HG02870 (cell line): Measurements from ENCODE around the gene LRP5.

ENCODE experiments used
- ATAC-seq: cut with Tn5 transposase; IDR thresholded peaks from one replicate; pipeline ENCODE4 v1.9.1; 2021; ENCODE audit warnings: mild to moderate bottlenecking, moderate library complexity; ENCODE audit not compliant: unreplicated experiment

LRP5 gene

DNA sequence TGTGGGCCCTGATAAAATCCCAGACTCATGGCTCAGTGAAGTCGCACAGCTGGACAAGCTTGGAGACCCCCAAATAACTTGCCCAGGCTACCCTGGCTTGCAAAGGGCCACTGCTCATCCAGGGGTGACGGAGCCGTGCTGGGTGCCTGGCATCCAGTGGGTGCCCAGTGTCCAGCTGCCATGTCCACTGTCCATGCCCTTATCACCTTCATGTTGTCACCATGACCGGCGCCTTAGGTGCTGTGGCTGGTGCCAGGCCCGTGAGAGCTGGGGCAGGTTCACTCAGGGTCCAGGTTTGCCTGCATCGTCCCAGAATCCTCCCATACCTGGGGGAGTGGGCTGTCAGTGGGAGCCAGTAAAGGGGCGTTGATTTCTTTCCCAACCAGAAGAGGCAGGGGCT lies 57.4 kb downstream of the LRP5 start:
- ATAC-seq = no peak

DNA sequence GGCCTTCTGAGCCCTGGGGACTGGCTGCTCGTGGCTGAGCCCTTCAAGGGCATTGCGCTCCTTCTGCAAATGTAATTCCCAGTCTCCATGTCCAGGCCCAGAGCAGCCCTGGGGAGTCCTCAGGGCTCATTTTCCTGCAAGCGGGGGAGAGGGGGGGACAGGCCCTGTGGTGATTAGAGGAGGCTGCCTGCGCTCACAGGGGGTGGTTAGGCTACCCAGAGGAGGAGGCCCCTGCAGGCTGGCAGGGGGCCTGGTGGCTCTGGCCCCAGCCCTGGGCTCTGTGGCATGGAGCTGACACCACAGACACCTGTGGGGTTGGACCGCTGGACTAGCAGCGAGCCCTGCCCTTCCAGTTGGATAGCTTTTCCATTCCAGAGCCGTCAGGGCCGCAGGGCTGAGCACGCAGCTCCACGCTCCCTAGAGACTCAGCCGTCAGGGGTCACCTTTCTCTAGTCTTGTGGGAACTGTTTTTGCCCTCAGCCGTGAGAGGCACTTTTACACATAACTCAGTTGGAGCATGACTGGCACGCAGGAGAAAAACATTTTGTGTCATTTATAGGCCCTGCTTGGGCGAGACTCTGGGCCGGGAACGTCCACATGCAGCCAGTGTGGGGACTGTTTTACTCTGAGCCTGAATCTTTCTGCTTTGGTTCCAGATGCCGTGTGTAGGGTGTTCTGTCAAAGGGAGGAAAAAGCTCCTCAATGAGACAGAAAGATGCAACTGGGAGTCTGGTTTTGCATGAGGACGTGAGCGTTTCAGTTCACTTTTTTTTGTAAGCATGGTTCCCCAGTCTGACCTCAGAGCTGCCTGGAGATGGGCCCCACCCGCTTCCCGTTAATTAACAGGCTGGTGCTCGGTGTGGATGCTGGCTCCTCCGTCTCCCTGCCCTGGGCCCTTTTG lies 58.1 kb downstream of the LRP5 start:
- peak; percentile 79 for ATAC-seq

DNA sequence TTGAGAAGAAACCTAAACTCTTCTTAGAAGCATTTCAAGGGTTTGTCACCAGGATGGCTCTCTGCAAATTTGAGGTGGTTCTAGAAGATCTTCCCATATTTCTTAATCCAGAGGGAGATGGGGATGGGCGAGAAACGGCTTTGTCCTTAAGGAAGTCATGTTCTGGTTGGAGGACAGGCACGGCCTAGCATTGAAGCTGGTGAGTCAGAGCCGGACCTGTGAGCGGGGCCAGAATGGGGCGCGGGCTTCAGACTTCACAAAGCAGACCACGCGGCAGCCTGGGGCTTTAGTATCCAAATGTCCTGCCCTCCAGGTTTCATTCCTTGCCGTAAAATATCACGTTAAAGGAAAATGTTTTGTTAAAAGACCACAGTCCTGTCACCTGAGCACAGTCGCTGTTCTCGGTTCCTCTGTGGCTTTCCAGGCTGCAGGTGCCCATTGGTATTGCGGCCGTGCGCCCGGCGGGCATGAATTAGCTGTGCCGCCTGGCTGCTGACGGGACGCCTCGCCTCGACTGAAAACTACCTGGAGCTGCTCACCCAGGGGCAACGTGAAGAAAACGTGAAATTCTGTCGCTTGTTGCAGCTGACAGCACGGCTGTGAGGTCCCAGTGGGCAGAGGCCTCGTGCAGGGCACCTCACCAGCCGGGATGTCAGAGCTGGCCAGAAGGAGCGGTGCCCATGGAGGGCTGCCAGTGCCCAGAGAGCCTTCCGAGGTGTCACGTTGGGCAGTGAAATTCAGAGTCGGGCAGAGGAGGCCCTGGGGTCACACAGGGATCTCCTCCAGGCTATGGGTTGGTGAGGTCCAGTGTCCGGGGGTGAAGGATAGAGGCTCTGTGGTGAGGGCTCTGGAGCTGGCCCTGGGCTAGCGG lies 59.0 kb downstream of the LRP5 start:
- no peak for ATAC-seq

DNA sequence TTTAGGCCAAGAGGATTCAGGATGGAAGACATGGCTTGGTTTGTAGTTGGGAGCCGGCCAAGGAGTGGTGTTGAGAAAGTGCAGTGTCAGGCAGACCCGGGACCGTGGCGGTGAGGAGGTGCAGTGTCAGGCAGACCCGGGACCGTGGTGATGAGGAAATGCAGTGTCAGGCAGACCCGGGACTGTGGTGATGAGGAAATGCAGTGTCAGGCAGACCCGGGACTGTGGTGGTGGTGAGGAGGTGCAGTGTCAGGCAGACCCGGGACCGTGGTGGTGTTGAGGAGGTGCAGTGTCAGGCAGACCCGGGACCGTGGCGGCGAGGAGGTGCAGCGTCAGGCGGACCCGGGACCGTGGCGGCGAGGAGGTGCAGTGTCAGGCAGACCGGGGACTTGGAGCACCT lies 59.7 kb downstream of the LRP5 start:
- no peak for ATAC-seq

DNA sequence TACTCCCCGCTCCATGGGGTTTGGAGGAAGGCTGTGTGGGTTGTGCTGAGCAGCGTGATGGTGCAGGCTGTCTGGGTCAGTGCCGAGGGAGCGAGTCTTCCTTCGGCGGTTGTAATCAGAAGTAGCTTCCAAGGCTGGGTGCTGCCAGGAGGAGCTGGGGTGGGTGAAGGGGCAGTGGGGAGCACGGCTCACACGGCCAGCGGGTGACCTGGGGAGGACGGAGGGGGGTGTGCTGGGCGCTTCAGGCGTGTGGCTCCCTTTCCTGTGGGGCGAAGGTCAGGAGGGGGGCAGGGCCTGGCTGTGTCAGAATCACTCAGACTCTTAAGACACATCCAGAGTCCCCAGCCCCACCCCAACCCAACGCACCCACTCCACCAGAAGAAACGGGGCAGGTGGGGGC lies 60.2 kb downstream of the LRP5 start:
- no peak for ATAC-seq

DNA sequence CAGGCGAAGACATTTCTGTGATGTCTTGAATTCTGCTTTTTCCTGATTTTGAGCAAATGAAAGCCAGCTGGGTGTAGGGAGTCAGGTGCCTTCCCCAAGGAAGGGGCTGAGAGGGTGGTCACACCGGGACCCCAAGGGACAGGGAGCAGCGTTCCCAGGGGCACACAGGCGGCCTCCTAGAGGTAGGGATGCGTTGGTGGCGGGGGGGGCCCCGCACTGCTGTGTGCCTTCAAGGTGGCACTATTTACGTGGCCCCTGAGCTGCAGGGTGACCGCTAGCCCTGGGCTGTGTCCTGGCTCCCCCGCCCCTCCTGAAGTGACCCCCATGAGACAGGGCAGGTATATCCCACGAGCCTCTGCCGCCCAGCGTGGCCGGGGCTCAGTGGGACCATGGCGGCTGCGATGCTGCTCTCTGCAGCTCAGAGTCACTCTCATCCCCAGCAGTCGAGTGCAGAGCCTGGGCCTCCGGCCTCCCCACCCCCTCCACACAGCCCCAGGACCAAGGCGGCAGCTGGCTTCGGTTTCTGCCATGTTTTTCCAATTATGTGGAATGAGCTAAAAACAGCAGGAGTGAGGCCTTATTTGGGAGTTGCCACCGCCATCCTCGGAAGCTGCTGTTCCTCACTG lies 60.9 kb downstream of the LRP5 start:
- no peak for ATAC-seq

DNA sequence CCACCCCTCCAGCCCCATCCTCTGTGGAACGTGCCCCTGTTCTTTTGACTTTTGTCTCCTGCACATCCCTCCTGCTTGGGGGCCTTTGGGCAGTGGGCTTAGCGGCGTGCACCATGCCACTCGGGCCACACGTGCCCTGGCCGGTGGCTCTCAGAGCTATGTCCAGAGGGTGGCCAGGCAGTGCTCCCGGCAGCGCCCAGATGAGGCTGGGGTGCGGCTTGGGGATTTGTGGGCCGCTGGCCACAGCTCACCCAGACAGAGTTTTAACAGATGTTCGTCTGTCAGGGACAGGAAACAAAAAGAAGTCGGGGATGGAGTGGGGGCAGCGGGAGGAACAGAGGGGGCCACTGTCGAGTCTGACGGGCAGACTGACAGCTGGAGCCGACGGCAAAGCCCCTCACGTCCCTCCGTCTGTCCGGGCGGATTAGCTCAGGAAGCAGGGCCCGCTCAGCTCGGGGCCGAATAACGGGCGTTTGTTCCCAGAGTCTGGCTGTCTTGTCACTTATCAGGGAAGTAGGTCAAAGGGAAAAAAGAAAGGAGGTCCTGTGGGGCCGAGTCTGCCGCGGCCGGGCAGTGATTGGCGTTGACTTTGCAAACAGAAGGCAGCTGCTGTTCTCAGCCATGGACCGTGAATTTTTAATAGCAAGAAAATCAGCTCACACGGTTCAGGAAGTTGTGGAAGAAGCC lies 61.6 kb downstream of the LRP5 start:
- ATAC-seq = no peak

DNA sequence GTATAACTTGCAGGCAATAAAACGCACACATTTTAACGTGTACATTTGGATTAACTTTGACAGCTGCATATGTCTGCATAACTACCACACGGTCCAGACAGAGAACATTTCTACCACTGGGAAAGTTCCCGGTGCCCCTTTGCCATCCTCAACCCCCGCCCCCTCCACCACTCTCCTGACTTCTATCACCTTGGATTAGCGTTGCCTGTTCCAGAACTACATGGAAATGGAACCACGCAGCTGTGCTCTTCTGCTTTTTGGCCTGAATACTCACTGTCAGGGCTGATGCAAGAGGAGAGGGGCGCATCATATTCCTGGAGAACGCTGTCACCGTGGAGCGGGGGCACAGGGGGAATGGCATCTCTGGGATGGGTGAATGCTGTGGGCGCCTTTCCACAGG lies 62.1 kb downstream of the LRP5 start:
- ATAC-seq = no peak

DNA sequence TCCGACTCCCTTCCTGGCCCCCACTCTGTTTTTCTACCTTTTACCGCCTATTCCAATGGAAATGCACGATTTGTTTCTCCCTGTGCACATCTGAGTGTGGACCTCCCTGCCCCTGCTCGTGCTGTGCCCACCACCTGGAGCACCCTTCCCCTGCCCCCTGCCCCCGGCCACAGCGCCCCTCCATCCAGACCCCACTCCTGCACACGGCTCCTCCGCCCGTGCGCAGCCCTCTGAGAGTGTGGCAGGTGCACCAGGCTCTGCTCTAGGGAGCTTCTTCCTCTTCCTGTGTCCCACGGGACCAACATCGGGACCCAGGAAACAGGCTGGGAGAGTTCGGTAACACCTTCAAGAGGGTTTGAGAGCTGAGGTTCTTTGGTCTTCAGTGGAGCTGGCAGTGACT lies 62.9 kb downstream of the LRP5 start:
- no peak for ATAC-seq

DNA sequence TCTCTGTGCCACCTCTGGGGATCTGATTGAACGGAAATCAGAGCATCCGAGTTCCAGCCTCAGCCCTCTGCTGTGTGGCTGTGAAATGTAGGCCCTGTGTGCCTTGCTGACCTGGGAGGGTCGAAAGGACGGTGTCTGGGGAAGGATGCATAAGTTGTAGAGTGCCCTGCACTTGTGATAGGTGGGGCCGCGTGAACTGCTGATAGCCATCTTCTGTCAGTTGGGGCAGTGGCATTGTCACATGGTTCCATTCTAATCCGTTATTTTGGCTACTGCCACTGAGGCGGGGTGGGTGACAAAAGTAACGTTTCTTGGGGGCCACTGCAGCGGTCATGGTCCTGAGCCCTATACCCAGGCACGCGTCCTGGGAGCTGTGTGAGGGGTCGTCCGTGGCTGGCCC lies 63.4 kb downstream of the LRP5 start:
- no peak for ATAC-seq

DNA sequence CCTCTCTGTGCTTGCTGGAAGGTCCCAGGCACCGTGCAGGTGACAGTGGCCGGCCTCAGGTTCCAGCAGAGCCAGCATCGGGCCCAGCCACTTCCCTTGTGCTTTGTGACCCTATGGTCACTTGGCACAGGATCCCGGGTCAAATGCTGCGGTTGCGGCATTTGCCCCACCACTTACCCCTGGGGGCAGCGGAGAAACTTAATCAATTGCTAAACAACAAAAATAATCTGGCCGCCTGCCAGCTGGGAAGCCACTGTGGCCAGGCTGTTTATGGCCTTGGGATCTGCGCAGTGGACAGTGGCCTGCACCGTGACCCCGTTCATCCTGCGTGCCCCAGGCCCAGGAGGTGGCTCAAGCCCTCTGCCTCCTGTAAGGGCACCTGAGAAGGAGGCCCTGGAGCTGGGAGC lies 65.0 kb downstream of the LRP5 start:
- no peak for ATAC-seq

DNA sequence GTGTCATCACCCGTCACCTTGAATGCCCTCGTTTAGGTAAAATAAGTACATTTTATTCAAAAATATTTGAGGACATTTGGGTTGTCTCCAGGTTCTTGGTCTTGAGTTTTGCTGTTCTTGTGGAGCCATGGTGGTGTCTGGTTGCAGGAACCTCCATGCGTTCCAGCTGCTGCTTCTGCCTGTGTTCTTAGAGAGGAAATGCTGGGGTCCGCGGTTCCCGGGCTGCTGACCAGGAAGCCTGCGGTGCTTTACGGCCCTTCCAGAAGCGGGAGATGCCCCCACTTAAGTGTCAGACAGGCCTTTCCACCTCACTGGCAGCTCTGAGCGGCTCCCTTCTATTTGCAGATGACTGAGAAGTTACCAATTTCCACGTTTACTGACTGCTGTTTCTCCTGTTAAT lies 66.8 kb downstream of the LRP5 start:
- ATAC-seq = no peak

DNA sequence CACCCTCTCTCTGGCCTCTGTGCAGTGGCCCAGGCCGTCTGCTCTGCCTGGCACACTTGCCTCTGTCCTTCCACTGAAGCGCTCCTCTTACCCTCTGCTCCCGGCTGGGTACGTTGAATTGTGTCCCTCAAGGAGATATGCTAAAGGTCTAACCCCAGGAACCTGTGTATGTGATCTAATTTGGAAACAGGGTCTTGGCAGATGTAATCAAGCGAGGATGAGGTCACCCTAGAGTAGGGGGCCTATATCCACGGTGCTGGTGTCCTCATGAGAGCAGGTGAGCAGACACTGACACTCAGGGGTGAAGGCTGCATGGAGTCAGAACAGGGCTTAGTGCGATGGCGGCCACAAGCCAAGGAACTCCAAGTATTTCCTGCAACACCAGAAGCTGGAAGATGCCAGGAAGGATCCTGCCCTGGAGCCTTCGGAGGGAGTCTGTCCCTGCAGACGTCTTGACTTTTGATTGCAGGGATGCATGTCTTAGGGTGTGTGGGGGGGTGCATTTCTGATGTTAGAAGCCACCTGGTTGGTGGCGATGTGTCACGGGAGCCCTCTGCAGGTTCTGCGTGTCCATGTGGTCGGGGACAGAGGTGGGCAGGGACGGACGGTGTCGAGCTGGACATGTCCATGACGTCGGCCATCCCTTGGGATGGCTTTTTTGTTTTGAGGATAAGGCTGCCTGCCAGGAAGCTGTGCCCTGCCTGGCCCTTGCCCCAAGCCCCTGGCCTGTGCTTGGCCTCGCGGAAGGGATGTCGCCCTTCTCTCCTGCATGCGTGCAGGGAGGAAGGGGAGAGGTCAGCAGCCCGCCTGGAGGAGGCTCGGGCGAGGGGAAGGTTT lies 68.6 kb downstream of the LRP5 start:
- no peak for ATAC-seq

DNA sequence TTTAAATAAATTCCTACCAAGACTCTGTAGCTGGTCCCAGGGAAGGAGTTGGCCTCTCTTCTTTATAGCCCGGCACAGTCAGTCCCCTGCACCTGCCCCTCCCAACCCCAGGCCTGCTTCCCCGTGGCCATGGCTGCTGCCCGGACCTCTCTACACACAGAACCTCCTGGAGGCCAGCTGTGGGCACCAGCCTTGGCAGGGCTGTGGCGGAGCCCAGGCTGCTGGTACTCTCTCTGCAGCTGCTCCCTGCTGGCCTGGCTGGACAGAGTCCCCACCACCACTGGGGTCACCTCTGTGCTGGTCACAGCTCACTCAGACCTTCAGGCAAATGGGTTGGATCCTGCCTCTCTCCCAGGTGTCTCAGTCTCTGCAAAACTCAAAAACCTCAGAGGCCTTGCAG lies 69.3 kb downstream of the LRP5 start:
- ATAC-seq = no peak

DNA sequence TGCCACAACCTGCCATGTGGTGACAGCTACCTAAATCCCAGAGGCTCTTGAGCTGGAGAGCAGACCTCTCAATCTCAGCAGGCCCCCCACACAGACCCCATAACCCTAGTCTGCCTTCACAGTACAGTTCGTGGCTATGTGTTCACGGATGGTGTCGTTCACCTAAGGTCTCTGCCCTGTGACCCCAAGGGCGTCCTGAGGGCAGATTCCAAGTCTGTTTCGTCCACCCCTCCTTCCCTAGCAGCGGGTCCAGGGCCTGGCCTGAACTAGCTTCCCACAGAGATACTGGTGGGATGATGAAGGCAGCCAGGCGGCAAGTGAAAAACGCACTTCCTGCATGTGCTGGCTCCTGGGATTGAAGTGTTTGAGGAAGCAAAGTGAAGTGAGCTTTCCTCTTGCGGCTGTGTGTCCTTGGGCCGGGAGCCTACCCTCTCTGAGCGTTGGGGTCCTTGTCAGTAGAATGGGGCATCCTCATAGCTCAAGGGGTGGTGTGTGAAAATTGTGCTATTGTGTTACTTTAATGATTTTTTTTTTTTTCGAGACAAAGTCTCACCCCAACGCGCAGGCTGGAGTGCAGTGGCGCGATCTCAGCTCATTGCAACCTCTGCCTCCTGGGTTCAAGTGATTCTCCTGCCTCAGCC lies 70.1 kb downstream of the LRP5 start:
- ATAC-seq = no peak

DNA sequence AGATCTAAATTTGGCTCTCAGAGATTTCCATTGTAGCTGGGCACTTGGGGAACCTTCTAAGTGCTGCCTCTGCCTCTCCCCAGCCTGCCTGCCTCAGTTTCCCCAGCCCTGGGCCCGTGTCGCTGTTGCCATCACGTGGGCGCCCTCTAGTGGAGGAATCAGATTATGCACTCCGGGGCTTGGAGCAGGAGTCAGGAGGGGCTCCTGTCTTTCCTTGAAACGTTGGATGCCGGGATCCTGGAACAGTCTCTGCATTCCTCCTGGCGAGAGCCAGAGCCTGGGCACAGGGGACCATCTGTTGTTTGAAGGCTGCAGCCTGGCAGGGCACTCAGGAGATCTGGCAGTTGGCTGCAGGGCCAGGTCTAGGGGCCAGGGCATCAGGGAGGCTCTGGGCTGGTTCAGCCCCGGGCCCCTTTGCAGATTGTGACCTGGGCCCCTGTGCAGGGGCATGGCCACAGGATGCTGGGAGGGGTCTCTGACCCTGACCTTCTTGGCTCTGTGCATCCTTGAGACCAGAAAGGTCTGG lies 71.6 kb downstream of the LRP5 start:
- ATAC-seq = no peak

DNA sequence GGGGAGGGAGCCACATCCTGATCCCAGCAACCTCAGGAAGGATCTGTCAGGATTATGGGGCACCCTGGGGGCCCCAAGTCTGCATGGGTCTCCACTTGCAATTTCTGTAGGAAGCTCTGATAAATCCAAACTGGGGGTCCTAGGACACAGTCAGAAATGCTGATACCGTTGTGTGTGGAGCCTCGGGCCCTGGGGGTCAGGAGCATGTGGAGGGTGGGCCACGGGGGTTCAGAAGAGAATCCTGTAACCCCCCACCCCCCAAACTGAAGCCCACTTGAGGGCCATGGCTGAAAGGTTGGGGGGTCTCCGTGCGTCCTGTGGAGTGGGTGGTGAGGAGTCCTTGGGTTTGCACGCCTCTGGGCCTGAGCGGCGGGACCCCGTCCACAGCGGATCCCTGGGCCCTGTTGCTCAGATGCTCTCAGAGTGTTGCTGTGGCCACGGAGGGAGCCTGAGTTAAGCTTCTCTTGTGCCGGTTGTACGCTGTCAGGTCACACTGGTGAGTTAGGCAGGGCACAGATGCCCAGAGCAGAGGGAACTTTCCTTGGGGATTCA lies 72.2 kb downstream of the LRP5 start:
- no peak for ATAC-seq

DNA sequence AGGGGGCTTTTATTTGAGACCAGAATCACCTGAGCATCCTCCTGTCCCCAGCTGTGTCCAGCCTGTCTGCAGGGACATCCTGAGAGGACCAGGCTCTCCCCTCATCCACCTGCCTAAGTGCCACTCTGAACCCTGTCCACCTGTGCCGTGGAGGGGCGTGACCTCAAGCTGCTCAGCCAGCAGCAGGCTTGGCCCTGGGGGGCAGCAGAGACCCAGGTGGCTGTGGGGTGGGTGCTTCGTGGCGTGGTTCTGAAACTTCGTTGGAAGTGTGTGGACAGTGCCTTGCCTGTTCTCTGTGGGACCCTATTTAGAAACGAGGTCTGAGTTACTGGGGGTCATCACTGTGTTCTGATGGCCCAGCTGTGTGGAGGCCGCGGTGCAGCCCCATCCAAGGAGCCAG lies 72.7 kb downstream of the LRP5 start:
- ATAC-seq = no peak

DNA sequence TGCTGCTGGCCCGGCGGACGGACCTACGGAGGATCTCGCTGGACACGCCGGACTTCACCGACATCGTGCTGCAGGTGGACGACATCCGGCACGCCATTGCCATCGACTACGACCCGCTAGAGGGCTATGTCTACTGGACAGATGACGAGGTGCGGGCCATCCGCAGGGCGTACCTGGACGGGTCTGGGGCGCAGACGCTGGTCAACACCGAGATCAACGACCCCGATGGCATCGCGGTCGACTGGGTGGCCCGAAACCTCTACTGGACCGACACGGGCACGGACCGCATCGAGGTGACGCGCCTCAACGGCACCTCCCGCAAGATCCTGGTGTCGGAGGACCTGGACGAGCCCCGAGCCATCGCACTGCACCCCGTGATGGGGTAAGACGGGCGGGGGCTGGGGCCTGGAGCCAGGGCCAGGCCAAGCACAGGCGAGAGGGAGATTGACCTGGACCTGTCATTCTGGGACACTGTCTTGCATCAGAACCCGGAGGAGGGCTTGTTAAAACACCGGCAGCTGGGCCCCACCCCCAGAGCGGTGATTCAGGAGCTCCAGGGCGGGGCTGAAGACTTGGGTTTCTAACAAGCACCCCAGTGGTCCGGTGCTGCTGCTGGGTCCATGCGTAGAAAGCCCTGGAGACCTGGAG lies 74.1 kb downstream of the LRP5 start:
- ATAC-seq = no peak
